H1 (cell line): Measurements from ENCODE around the gene CLIP3. TPM values are rescaled to one million over a fixed set of nuclear protein-coding genes. Genes with fewer than 3 reads are reported as not detected.

Source experiments
- CEBPB ChIP-seq: IDR thresholded peaks from 2 replicates; pipeline ENCODE4 v1.6.1; 2012; ENCODE audit warnings: low read depth, low read length
- CREB1 ChIP-seq: IDR thresholded peaks from 2 replicates; pipeline ENCODE4 v1.6.1; 2012; ENCODE audit warnings: inconsistent platforms
- HDAC6 ChIP-seq: IDR thresholded peaks from one replicate; pipeline ENCODE4 v1.7.1; 2012; ENCODE audit warnings: low read depth, mild to moderate bottlenecking, inconsistent platforms, low read length, moderate library complexity
- polyA plus RNA-seq, 7 experiments: library from polyadenylated mRNA; depleted of rRNA in 3 of 7; stranded (reverse) in 5 of 7; unstranded in 2 of 7; fragments of >200 nt in 5 of 7; fragments of 200-250 nt in 2 of 7; gene quantifications; 1 replicate in 5 of 7; 2 replicates in 1 of 7; 4 replicates in 1 of 7; pipeline versions ENCODE4 v1.2.1 to v1.2.3, GENCODE V29; 2011 to 2013; ENCODE audit warnings: missing spikeins in 2 of 7, mixed read lengths in 2 of 7
- total RNA-seq: library from RNA; stranded (reverse); fragmentation: NEBNext Ultra II Directional; extraction: Animal tissue kit (Norgen Biotek cat#: 25700); gene quantifications from 2 replicates; pipeline ENCODE4 v1.2.1, GENCODE V29; 2021
- TF ChIP-seq, protein P1 (sequence below), 3 experiments: IDR thresholded peaks; 1 replicate in 2 of 3; 2 replicates in 1 of 3; pipeline versions ENCODE4 v1.5.1 to v1.6.1; 2011; ENCODE audit warnings: low read length in 3 of 3, mild to moderate bottlenecking in 3 of 3, inconsistent platforms in 2 of 3, low read depth in 1 of 3, moderate library complexity in 1 of 3; ENCODE audit not compliant: insufficient read depth in 1 of 3; ENCODE audit errors: control extremely low read depth in 1 of 3

The CLIP3 gene
- total and polyA plus RNA-seq, 2 of the 8 experiments (the other 6 are each of a cell fraction or from before 2014, with no cell fraction given): 5.9 to 21.7 TPM

- TF ChIP-seq, protein P1, sequence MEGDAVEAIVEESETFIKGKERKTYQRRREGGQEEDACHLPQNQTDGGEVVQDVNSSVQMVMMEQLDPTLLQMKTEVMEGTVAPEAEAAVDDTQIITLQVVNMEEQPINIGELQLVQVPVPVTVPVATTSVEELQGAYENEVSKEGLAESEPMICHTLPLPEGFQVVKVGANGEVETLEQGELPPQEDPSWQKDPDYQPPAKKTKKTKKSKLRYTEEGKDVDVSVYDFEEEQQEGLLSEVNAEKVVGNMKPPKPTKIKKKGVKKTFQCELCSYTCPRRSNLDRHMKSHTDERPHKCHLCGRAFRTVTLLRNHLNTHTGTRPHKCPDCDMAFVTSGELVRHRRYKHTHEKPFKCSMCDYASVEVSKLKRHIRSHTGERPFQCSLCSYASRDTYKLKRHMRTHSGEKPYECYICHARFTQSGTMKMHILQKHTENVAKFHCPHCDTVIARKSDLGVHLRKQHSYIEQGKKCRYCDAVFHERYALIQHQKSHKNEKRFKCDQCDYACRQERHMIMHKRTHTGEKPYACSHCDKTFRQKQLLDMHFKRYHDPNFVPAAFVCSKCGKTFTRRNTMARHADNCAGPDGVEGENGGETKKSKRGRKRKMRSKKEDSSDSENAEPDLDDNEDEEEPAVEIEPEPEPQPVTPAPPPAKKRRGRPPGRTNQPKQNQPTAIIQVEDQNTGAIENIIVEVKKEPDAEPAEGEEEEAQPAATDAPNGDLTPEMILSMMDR (IDR thresholded peaks at IDR 0.05; ENCODE audit: control extremely low read depth in 1 of 3, insufficient read depth in 1 of 3, low read depth in 1 of 3, low read length in 3 of 3): no peak
- no peak for TF ChIP-seq HDAC6
- TF ChIP-seq CEBPB: no peak
- no peak for TF ChIP-seq CREB1
- TF ChIP-seq, all 59 proteins: peak for 0
Measured at GRCh38 chr19:36019061-36019670, 13.5 kb downstream of the CLIP3 start (continued).
